Measurements from ENCODE around the gene LYSMD3.

Gene LYSMD3

GRCh38 chr5:90548069-90548593, 18.7 kb upstream of the LYSMD3 start:
- in situ Hi-C loops (cut with MboI; ENCODE audit: low sequenced_read_pairs) = no loop called here

- in situ Hi-C loops (cut with MboI; ENCODE audit: low sequenced_read_pairs) = no loop called here
Observed at GRCh38 chr5:90547072-90547536, 17.7 kb upstream of the LYSMD3 start.

GRCh38 chr5:90546216-90546837, 16.9 kb upstream of the LYSMD3 start:
- in situ Hi-C loops (cut with MboI; ENCODE audit: low sequenced_read_pairs) = no loop called here

- in situ Hi-C loops (cut with MboI; ENCODE audit: low sequenced_read_pairs) = no loop called here
Observed at GRCh38 chr5:90545511-90545910, 16.1 kb upstream of the LYSMD3 start.

GRCh38 chr5:90542827-90543519, 13.6 kb upstream of the LYSMD3 start:
- in situ Hi-C loops (cut with MboI; ENCODE audit: low sequenced_read_pairs) = no loop called here

GRCh38 chr5:90534922-90535321, 5.5 kb upstream of the LYSMD3 start:
- in situ Hi-C loops (cut with MboI; ENCODE audit: low sequenced_read_pairs) = no loop called here

GRCh38 chr5:90533794-90534193, 4.4 kb upstream of the LYSMD3 start:
- in situ Hi-C loops (cut with MboI; ENCODE audit: low sequenced_read_pairs) = no loop called here

GRCh38 chr5:90530736-90531487, 1.5 kb upstream of the LYSMD3 start:
- in situ Hi-C loops (cut with MboI; ENCODE audit: low sequenced_read_pairs) = no loop called here

- in situ Hi-C loops (cut with MboI; ENCODE audit: low sequenced_read_pairs) = no loop called here
Observed at GRCh38 chr5:90529939-90530677, 724 bp upstream of the LYSMD3 start.

GRCh38 chr5:90528601-90529193, 687 bp downstream of the LYSMD3 start:
- in situ Hi-C loops (cut with MboI; ENCODE audit: low sequenced_read_pairs) = no loop called here

- in situ Hi-C loops (cut with MboI; ENCODE audit: low sequenced_read_pairs) = no loop called here
Observed at GRCh38 chr5:90519081-90519480, 10.3 kb downstream of the LYSMD3 start.

GRCh38 chr5:90518661-90519060, 10.7 kb downstream of the LYSMD3 start:
- in situ Hi-C loops (cut with MboI; ENCODE audit: low sequenced_read_pairs) = no loop called here

GRCh38 chr5:90514520-90514919, 14.9 kb downstream of the LYSMD3 start:
- in situ Hi-C loops (cut with MboI; ENCODE audit: low sequenced_read_pairs) = no loop called here

- in situ Hi-C loops (cut with MboI; ENCODE audit: low sequenced_read_pairs) = no loop called here
Observed at GRCh38 chr5:90510438-90510837, 18.9 kb downstream of the LYSMD3 start.

GRCh38 chr5:90506221-90506620, 23.2 kb downstream of the LYSMD3 start:
- in situ Hi-C loops (cut with MboI; ENCODE audit: low sequenced_read_pairs) = no loop called here

GRCh38 chr5:90504743-90505142, 24.6 kb downstream of the LYSMD3 start:
- in situ Hi-C loops (cut with MboI; ENCODE audit: low sequenced_read_pairs) = no loop called here

GRCh38 chr5:90503596-90503995, 25.8 kb downstream of the LYSMD3 start:
- in situ Hi-C loops (cut with MboI; ENCODE audit: low sequenced_read_pairs) = no loop called here

GRCh38 chr5:90495146-90495545, 34.2 kb downstream of the LYSMD3 start:
- in situ Hi-C loops (cut with MboI; ENCODE audit: low sequenced_read_pairs) = no loop called here

- in situ Hi-C loops (cut with MboI; ENCODE audit: low sequenced_read_pairs) = no loop called here
Observed at GRCh38 chr5:90494043-90494442, 35.3 kb downstream of the LYSMD3 start.

GRCh38 chr5:90488791-90489190, 40.6 kb downstream of the LYSMD3 start:
- in situ Hi-C loops (cut with MboI; ENCODE audit: low sequenced_read_pairs) = no loop called here

GRCh38 chr5:90484540-90484939, 44.8 kb downstream of the LYSMD3 start:
- in situ Hi-C loops (cut with MboI; ENCODE audit: low sequenced_read_pairs) = no loop called here
